ENCODE results near the gene IRF2BP2. TPM values are rescaled to one million over a fixed set of nuclear protein-coding genes. Genes with fewer than 3 reads are reported as not detected.
A peak's percentile ranks its signal among the peaks of the same experiment; 100 is the strongest.

Gene IRF2BP2
- total RNA-seq = 100 to 1,000 TPM in 1 of 2 donors, 10 to 100 TPM in 1; 97.3 to 176 TPM

DNA sequence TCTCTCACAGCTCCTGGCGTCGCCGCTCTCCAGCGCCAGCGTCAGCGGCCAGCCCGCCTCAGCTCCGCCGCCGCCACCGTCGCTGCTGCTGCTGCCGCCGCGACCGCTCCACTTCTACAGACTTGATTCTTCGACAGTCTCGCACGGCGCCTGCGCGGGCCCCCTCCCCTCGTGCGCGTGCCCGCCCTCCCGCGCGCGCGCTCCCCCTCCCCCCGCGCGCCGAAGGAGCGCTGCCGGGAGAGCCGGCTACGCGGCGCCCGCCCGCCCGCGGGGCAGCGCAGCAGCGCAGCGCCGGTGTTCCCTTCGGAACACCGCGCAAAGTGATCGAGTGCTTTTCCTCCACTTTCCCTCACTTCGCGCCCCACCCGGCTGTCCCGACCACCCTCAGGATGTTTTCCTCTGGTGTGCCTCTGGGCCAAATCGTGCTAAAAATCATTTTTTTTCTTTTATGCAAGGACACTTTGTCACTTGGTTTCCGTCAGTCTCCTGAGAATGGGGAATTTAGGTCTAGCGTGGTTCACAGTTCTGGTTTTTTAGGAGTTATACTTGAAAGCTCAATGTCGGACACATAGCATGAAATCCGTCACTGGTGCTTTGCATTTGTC is at the start of gene IRF2BP2:
IRF2BP2 (minus strand) TSS at position 118 of the 605 bp plus-strand sequence. CDS start 684 bp downstream, outside the sequence.
- ATAC-seq = peak; percentile 6 to 23
- Mint-ChIP-seq H3K27ac (peak within 1 kb of the TSS; percentile 95 to 99), H3K36me3 (peaks cover 31 to 33% of the 10 kb centered on the region in 2 donors), H3K9me3 (no peaks in the 10 kb centered on the region)
- peak; percentile 86 to 87 for DNase-seq (ENCODE audit: low spot score in 2 of 2)

DNA sequence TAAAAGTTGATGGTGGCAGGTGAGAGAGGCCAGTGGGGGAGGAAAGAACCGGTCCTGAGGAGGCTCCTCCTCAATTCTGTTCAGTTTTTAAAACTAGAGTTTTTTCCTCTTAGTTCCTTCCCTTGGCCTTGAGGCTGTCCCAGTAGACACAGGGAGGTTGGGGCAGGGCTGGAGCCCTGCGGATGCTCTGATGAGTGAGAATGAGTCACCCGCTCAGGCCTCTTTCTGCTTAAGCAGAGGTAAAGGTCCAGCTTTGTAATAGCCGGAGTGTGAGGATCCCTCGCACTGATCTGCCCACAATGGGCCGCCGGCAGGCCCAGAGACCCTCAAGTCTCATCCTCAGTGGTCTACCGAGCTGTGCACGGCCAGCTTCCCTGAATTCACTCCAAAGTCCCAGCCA is 49.6 kb upstream of the IRF2BP2 start:
- Mint-ChIP-seq H3K36me3 (no peaks in the 10 kb centered on the region), H3K27ac (no peak overlapping the region), H3K9me3 (no peaks in the 10 kb centered on the region)
- no peak for ATAC-seq
- no peak for DNase-seq (ENCODE audit: low spot score in 2 of 2)

DNA sequence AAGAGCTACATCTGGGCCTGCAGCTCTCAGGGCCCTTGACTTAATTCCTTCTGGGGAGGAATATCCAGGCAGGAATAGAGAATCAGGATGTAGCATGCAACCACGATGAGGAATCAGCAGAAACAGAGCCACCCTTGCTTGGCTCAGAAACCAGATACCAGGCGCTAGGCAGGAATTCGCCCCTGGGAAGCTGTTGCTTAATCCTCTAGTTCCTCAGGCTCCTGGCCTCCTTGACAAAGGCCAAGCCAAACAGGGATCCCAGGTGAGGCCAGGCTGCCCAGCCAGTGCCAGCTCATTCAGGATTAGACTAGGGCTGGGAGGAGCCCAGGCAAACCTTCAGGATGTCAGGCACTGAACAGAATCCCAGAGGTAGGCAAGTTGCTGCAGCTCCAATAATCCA is 48.2 kb upstream of the IRF2BP2 start:
- ATAC-seq = no peak

GRCh38 chr1:234656944-234657654 is 47.1 kb upstream of the IRF2BP2 start:
- no peaks in the 10 kb centered on the region for H3K9me3 Mint-ChIP-seq
- H3K36me3 Mint-ChIP-seq = no peaks in the 10 kb centered on the region
- no peak for DNase-seq (ENCODE audit: low spot score in 2 of 2)
- peak; percentile 98 to 99 for ATAC-seq
- H3K27ac Mint-ChIP-seq = peak overlapping the region; percentile 40 to 82

More for the DNA sequence above, 48.2 kb upstream of the IRF2BP2 start:
- Mint-ChIP-seq H3K27ac (no peak overlapping the region), H3K9me3 (no peaks in the 10 kb centered on the region), H3K36me3 (no peaks in the 10 kb centered on the region)
- DNase-seq (ENCODE audit: low spot score in 2 of 2) = no peak

DNA sequence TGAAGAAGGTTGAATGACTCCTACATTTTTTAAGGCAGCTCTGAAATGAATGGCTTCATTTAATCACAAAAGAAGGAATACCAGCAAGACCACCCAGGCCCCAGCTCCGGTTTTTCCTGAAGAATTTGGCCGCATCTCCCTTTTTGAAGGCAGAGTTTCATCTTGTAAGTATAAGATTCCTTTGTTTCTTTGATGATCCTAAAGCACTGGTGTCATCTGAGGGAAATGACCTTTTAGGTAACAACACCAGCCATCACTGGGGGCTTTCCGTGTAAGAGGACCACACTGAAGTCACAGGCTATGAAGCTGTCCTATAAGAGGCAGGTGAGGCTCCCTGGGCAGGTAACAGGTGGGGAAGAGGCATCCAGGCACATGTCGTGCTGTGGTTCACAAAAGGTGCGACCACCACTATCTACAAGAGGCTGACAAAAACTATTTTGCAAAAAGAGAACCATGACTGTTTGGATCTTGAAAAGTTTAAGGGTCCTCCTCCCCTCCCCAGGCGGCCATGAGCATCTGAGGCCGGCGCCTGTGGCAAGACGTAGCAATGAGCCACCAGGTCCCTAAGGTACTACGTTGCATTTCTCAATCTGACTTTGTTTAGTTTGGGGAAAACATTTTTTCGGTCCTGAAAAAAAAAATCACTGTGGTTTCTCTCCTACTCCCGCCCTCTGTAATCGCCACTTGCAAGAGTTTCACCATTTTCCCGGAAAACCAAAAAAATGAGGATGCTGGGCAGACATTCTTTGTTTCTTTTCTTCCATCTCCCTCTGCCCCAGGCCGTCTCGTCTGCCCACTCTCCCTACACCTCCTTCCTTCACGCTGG is 46.3 kb upstream of the IRF2BP2 start:
- H3K36me3 Mint-ChIP-seq = no peaks in the 10 kb centered on the region
- H3K27ac Mint-ChIP-seq = peak overlapping the region; percentile 40 to 82
- no peak for ATAC-seq
- no peak for DNase-seq (ENCODE audit: low spot score in 2 of 2)
- H3K9me3 Mint-ChIP-seq = no peaks in the 10 kb centered on the region

DNA sequence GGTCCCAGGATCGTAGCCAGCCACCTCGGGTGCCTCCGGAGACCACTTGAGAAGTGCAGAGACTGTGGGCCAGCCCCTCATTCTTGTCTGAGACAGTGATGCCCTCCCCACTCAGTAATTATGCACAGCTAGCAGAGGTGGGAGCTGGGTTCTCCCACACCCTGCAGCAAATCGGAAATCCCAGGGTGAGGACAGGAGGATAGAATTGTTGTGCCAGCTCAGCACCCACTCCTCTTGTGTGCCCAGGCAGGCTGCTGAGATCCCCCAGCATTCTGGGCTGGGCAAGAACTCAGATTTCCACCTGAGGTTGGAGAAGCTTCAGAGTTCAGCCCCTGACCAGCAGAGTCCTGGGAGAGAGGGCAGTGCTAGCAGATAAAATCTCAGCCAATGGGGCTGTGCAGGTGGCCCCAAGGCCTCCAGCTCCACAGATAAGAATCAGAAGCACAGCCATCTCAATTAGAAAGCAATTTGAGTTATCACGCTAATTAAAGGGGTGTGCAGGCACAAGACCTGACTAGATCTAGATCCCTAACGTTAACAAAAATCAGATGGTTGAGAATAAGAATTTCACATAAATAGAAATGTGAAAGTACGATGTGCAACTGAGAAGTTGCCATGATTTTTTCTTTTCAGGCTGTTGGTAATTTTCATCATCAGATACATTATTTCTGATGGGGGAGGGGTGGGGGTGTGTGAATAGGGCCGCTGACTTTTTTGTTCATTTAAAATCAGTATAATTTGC is 45.5 kb upstream of the IRF2BP2 start:
- ATAC-seq (no peak), DNase-seq (ENCODE audit: low spot score in 2 of 2) (no peak)
- Mint-ChIP-seq H3K27ac (peak overlapping the region in 1 of 2 donors; percentile 82), H3K9me3 (no peaks in the 10 kb centered on the region), H3K36me3 (no peaks in the 10 kb centered on the region)

GRCh38 chr1:234654002-234654733 is 44.2 kb upstream of the IRF2BP2 start:
- DNase-seq (ENCODE audit: low spot score in 2 of 2) (no peak), ATAC-seq (no peak)
- Mint-ChIP-seq H3K27ac (peak overlapping the region in 1 of 2 donors; percentile 81), H3K36me3 (no peaks in the 10 kb centered on the region), H3K9me3 (peaks cover 0 to 1% of the 10 kb centered on the region in 2 donors)

- no peak for DNase-seq (ENCODE audit: low spot score in 2 of 2)
- peaks cover 0 to 6% of the 10 kb centered on the region in 2 donors for H3K36me3 Mint-ChIP-seq
- peaks cover 3 to 8% of the 10 kb centered on the region in 2 donors for H3K9me3 Mint-ChIP-seq
- peak overlapping the region in 1 of 2 donors; percentile 23 for H3K27ac Mint-ChIP-seq
- ATAC-seq = no peak
These were observed 39.6 kb upstream of the IRF2BP2 start for GRCh38 chr1:234649432-234650081.

DNA sequence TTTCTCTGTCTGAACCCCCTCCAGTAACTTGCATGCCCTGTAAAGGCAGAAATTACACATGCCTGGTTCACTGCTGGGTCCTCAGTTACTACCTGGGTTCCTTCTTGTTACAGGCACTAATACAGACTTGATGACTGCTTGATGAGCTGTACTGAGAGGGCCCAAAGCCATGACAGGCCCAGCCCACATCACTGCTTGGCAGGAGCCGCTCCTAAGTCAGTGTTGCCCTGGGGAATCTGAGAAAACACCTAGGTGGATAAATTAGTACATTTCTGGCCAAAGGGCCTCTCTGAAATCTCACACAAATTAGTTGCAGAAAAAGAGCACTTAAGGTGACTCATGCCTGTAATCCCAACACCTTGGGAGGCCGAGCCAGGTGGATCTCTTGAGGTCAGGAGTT is 37.8 kb upstream of the IRF2BP2 start:
- no peak overlapping the region for H3K27ac Mint-ChIP-seq
- DNase-seq (ENCODE audit: low spot score in 2 of 2) (no peak), ATAC-seq (no peak)
- peaks cover 0 to 6% of the 10 kb centered on the region in 2 donors for H3K36me3 Mint-ChIP-seq
- peaks cover 3 to 8% of the 10 kb centered on the region in 2 donors for H3K9me3 Mint-ChIP-seq

DNA sequence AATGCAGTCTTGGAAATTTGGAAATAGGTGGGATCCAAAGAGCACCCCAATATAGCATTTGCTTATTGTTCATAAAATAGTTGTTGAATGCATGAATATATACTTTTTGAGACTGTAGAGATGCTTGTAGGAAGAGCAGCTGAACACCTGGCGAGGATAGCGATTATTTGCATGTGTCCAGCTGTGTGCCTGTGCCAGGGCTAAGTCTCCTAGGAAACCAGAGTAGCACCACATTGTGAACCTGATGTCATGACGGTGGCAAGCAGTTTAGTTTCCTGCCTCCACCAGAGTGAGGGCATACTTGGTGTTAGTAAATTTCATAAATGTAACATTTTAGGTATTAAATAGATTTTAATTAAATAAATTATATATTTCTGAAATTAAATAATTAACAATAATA is 37.3 kb upstream of the IRF2BP2 start:
- no peak overlapping the region for H3K27ac Mint-ChIP-seq
- no peak for ATAC-seq
- H3K36me3 Mint-ChIP-seq = peaks cover 0 to 6% of the 10 kb centered on the region in 2 donors
- DNase-seq (ENCODE audit: low spot score in 2 of 2) = no peak
- peaks cover 3 to 8% of the 10 kb centered on the region in 2 donors for H3K9me3 Mint-ChIP-seq

- no peak for DNase-seq (ENCODE audit: low spot score in 2 of 2)
- Mint-ChIP-seq H3K36me3 (peaks cover 0 to 6% of the 10 kb centered on the region in 2 donors), H3K27ac (no peak overlapping the region), H3K9me3 (peaks cover 3 to 8% of the 10 kb centered on the region in 2 donors)
- no peak for ATAC-seq
These were observed 36.0 kb upstream of the IRF2BP2 start for GRCh38 chr1:234645964-234646363.

DNA sequence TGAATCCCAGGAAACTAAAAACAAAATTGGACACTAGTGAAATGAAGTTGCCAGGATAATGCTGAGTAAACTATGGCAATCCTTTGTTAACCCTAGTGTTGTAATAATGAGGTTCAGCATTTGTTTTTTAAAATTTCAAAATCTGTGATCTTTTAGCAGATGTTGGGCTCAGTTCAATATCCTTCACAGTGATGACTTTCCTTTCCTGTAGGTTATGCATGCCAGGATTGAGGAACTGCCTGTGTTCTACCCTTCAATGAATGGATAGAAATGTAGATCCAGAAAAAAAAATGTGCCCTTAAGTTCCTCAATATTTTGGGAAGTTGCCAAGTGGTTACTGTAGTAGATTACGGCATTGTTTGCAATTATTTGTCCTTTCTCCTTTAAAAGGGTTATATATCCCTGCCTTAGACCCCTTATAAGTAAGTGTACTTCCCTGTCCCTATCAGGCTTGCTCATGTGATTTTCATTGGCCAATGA is 35.5 kb upstream of the IRF2BP2 start:
- no peak for ATAC-seq
- Mint-ChIP-seq H3K27ac (no peak overlapping the region), H3K36me3 (peaks cover 0 to 6% of the 10 kb centered on the region in 2 donors), H3K9me3 (peaks cover 3 to 8% of the 10 kb centered on the region in 2 donors)
- DNase-seq (ENCODE audit: low spot score in 2 of 2) = no peak

DNA sequence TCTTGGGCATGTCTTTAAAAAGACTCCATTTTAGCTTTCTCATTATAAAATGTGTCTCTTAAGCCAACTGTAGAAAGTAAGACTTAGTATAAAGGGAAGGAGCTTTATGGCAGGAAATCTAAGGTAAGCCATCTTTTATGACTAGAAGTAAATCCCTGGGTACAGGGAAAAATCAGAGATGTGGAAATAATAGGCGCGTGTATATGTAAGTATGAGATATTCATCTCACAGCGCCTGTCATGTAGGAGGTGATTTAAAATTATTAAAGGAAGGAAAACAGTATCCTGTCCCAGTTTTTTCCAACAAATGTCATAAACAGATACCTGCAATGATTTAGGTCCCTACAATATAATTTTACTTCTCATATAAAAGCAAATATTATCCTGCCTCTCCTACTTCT is 35.0 kb upstream of the IRF2BP2 start:
- DNase-seq (ENCODE audit: low spot score in 2 of 2) = no peak
- no peak overlapping the region for H3K27ac Mint-ChIP-seq
- no peak for ATAC-seq
- H3K9me3 Mint-ChIP-seq = peaks cover 3 to 8% of the 10 kb centered on the region in 2 donors
- peaks cover 0 to 6% of the 10 kb centered on the region in 2 donors for H3K36me3 Mint-ChIP-seq

GRCh38 chr1:234643850-234644134 is 33.8 kb upstream of the IRF2BP2 start:
- H3K9me3 Mint-ChIP-seq = peaks cover 0 to 8% of the 10 kb centered on the region in 2 donors
- H3K36me3 Mint-ChIP-seq = peaks cover 0 to 6% of the 10 kb centered on the region in 2 donors
- DNase-seq (ENCODE audit: low spot score in 2 of 2) (no peak), ATAC-seq (no peak)
- H3K27ac Mint-ChIP-seq = no peak overlapping the region

- ATAC-seq (no peak), DNase-seq (ENCODE audit: low spot score in 2 of 2) (no peak)
- H3K9me3 Mint-ChIP-seq = peaks cover 0 to 8% of the 10 kb centered on the region in 2 donors
- no peak overlapping the region for H3K27ac Mint-ChIP-seq
- peaks cover 0 to 6% of the 10 kb centered on the region in 2 donors for H3K36me3 Mint-ChIP-seq
These were observed 33.3 kb upstream of the IRF2BP2 start for GRCh38 chr1:234643111-234643849.
